Measurements from ENCODE around the gene PYY.
A peak's percentile ranks its signal among the peaks of the same experiment; 100 is the strongest.
"Not testable (repeated sequence)": the region's sequence is repeated elsewhere in the genome, so short reads cannot be mapped to it uniquely, and the experiment has no call there.

The PYY gene

DNA sequence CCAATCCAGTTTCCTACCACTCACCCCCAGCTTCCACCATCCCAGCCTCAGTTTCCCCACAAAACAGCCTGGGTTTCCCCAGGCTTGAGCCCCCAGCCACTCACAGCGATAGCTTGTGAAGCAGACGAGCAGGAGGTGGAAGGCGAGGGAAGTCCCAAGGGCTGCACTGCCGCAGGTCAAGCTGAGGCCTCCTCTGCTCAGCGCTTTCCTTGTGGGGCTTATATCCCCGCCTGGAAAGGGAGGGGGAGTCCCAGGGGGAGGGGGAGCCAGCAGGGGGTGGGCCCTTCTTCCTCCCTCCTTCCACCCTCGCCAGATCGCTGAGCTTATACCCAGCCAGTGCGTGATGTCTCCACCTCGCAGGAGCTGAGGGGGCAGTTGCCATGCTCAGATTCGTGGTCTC is at the start of gene PYY:
Gene PYY, minus strand, starts transcription at position 195 of the 400 bp plus-strand sequence. CDS start 457 bp downstream, outside the sequence.
- no peak for DNase-seq (ENCODE audit: low spot score)

DNA sequence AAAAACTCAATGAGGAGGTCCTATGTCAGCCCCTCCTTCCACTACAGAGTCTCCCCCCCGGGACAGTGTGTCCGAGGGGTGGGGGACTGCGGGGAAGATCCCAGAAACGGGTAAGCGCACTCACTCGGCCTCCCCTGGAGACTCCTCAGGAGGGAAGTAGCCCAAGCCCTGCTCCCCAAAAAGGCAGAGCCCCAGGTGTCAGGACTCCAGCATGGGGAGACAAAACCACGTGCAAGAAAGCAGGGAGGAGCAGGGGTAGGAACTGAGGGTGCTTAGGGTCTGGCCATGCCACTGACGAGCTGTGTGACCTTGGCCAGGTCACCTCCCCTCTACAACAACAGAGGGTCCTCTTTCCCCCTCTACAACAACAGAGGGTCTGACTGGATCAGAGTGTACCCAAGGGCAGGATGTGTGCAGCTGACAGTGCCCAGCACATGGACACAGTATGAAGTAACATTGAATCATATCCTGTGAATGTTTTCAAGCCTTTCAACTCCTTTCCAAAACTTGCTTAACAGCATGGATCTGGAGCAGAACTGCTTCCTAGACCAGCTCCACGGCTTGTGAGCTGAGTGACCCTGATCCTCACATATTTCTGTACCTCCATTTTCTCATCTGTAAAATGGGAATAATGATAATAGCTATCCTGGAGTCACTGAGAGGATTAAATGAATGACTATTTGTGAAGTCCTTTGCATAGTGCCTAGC is 48.6 kb upstream of the PYY start:
- DNase-seq (ENCODE audit: low spot score): no peak

DNA sequence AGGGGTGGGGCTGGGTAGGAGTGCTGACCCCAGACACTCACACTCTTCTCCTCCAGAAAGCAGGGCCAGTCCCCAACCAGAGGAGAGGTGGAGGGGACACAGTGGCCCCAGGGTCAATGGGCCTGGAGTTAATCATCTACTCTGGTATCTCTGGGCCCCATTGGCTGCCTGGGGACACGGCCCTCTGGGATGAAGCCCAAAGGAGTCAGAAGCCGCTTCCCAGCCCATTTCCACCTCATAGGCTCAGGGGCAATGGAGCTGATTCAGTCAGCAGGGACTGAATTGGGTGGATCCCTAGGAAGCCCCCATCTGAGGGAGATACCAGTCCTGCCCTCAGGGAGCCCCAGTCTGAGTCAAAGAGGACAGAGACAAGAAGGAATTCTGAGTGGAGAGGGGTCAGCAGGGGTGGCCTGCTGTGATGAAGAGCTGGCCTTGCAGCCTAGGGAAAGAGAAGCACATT is 47.8 kb upstream of the PYY start:
- DNase-seq (ENCODE audit: low spot score): no peak

DNA sequence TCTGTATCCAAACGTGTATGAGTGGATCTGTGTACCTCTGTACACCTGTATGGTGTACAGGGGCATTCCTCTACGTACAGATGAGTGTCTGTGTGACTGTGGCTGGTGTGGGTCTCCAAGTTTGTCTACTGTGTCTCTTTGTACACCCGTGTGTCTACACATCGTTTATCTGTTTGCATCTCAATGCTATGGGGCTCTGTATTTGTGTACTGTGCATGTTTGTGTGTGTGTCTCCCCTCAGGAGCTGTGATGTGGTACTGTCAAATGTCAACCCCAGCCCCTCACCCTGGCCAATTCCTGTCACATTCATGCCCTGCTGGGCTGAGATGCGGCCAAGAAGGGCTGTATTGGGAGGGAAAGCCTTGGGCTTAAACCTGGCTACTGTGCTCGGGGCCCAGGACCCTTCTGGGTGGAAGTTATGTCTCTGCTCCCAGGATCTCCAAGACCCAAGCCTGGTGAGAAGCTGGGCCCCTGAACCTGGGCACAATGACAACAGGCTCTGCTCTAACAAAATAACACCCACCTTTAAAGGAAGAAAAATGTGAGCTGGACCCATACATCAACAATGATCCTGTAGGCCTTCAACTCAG is 47.2 kb upstream of the PYY start:
- DNase-seq (ENCODE audit: low spot score): no peak

DNA sequence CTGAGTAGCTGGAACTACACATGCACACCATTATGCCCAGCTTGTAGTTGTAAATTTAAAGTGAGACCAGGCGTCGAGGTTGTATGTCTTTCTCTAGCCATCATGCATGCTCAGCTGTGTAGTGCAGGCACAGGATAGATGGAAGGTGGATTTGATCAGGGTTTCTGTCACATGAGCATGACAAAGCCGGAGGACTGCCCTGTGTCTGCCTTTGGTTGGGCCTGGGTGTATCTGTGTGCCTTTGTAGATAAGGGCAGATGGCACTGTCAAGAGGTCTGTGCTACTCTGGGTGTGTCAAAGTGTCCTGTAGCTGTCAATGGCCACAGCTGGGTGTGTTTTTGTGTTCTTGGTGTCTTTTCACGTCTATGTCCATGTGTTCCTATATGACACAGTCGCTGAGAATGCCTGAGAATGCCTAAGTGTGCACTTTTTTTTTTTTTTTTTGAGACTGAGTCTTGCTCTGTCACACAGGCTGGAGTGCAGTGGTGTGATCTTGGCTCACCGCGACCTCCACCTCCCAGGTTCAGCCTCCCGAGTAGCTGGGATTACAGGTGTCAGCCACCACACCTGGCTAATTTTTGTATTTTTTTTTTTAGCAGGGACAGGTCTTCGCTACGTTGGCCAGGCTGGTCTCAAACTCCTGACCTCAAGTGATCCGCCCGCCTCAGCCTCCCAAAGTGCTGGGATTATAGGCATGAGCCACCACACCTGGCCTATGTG is 46.6 kb upstream of the PYY start:
- no peak for DNase-seq (ENCODE audit: low spot score)

DNA sequence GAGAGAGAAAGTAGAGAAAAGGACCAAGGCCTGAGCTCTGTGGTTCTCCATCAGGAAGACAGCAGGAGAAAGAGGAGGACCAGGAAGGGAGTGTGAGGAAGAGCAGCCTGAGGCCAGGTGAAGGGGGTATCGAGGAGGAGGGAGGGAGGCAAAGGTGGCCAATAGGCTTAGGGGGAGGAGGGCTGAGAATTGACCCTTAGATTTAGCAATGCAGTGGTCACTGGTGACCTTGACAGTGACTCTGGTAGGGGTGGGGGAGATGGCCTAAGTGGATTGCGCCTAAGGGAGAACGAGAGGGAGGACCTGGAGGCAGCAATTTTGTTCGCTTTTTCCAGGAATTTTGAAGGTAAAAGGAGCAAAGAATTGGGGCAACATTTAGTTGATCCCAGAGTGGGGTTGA is 45.3 kb upstream of the PYY start:
- no peak for DNase-seq (ENCODE audit: low spot score)

DNA sequence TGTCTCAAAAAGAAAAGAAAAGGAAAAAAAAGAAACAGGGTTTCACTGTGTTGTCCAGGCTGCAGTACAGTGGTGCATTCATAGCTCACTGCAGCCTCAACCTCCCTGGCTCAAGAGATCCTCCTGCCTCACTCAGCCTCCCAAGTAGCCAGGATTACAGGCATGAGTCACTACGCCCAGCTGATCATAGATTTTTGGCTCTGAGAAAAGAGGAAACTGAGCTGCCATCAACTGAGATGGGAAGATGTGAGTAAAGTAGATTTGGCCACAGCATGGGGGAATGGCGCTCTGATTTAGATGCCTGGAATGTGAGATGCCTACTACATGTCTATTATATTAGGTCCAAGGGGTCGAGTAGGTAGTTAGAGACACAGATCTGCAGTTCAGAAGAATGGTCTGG is 44.8 kb upstream of the PYY start:
- no peak for DNase-seq (ENCODE audit: low spot score)

DNA sequence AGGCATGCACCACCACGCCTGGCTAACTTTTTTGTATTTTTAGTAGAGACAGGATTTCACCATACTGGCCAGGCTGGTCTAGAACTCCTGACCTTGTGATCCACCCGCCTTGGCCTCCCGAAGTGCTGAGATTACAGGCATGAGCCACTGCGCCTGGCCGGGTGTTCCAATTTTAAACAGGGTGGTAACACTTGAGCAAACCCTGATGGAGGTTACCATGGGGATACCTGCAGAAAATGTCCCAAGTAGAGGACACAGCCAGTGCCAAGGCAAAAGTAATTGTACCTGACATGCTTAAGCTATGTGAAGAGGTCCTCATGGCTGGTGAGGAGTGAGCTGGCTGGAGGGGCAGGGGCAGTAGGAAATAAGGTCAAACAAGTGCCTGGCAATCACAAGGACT is 43.4 kb upstream of the PYY start:
- not testable (repeated sequence) for DNase-seq (ENCODE audit: low spot score)

DNA sequence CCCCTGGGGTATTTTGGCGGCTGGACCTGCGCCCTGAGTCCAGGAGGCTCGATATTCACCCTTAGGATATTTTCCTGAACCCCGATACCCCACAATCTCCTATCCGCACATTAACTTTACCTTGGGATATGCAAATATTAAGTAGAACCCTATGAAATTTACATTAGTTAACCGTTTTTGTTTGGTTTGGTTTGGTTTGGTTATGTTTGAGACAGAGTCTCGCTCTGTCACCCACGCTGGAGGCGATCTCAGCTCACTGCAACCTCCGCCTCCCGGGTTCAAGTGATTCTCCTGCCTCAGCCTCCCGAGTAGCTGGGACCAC is 41.4 kb upstream of the PYY start:
- no peak for DNase-seq (ENCODE audit: low spot score)

DNA sequence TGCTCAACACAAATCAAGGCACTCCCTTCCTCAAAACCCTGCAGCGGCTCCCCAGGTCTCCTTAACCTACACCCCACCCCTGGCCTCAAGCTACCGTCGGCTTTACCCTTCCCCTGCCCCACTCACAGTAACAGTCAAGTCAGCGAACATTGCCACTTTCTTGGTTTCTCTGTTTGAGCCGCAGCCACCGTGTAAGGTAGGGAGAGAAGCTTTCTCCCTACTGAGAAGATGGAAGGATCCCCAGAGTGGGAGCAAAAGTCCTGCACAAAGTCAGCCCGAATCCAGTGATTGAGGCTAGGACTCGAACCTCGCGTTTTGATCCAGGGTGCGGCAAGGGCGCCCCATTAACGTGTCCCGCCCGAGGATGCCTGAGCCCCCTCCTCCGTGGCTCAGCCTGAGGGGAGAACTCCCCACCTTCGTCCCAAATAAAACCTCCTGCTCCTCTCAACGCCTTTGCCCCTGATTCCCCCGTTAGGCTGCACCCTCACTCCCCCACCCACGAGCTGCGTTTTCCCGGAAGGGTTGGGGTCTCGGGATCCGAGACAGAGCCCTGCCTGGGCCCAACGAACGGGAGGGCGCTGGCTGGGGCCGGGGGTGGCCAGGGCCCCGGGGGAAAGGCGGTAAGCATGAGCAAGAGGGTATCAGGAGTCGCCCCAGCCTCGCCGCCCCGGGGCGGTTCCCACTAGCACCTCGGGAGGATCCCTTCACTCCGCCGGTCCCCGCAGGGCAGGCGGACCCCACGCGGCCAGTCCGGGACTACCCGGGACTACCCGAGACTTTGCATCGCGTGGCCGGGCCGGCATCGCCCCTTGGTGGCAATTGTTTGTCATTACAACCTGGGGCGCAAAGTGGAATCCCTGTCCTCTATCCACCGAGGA is 40.8 kb upstream of the PYY start:
- peak; percentile 71 for DNase-seq (ENCODE audit: low spot score)

DNA sequence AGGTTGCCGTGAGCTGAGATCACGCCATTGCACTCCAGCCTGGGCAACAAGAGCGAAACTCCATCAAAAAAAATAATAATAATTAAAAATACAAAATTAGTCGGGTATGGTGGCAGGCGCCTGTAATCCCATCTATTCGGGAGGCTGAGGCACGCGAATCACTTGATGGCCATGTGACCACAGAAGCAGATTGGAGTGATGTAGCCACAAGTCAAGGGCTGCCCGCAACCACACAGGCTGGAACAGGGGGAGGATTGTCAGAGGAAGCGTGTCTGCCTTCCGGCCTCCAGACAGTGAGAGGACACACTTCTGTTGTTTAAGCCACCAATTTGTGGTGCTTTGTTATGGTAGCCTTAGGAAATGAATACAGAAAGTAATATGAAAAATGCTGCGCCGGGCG is 38.9 kb upstream of the PYY start:
- DNase-seq (ENCODE audit: low spot score): no peak

DNA sequence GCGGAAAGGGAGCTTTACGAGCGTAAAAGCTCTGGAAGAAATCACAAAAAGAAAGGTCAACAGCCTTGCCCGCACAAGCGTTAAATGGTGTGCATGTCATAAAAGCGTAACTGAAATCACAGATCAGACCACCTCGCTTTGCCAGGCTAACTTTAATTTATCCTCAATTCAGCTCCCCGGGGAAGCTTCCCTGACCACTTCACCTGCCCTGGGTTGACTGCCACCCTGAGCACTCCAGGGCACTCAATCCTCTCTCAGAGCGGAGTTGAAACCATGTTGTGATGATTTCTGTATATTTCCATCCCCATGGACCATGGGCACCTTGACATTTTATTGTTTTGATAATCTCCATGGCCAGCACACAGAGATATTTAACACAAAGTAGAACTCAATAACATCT is 34.6 kb upstream of the PYY start:
- DNase-seq (ENCODE audit: low spot score): no peak

DNA sequence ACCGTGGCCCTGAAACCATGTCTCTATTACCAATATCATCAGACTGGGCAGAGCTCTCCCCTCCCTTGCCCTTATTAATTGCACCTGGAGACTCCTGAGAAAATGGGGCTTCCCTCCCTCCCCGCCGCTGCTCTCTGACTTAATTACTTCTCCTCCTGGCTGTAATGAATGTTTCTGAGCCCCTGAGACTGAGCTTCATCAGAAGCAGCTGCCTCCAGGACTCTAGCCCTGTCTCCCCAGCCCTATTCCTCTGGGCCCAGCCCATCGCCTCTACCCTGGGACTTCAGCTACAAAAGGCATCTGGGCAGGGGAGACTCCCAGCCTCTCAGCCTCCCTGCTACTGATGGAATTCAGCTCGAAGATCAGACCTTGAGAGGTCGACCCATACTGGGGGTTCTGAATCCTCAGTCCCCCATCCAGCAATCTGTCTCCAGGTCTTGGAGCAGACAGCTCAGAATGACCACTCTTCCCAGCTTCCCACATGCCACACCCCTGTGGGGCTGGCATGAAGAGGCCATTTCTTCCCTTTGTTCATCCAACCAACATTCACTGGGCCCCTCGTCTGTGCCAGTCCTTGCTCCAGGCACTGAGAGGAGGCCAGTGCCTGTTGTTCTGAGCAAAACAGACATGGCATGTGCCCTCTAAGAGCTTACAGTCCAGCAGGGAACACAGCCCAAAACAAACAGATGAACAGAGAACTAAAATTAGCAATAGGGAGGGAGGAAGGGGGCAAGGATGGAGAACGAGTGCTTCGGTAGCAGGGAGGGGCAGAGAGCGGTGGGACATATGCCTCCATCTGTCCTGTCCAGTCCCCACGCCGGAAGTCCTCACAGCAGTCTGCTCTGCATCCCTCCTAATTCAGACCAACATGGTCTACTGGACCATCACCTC is 33.6 kb upstream of the PYY start:
- DNase-seq (ENCODE audit: low spot score): no peak

DNA sequence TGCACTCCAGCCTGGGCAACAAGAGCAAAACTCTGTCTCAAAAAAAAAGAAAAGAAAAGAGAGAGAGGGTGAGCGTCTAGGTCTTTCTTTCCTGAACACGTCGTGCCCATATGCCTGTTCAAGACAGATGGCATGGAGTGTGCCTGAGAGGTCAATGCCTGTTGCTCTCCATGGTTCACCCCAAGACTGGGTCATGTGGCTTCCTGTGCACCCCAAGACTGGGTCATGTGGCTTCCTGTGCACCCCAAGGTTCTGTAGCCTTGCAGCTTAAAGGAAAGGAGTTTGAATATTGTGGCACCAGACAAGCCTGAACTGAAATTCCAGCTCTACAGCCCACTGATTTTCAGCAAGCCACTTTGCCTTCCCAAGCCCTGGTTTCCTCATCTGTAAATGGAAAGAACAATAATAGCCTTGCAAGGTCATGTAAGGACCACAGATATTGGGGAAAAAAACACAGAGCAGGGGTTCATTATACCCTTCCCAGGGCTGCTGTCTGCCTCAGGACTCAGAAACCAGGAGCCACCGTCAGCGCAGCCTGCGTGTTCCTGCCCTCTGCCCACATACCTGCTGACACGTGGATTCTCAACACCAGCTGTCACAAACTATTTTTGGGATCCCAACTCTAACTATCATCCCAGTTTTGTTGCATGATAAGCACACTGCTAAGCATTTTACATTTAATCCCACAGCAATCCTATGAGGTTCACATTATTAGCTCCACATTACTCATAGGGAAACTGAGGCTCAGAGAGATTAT is 32.7 kb upstream of the PYY start:
- no peak for DNase-seq (ENCODE audit: low spot score)

DNA sequence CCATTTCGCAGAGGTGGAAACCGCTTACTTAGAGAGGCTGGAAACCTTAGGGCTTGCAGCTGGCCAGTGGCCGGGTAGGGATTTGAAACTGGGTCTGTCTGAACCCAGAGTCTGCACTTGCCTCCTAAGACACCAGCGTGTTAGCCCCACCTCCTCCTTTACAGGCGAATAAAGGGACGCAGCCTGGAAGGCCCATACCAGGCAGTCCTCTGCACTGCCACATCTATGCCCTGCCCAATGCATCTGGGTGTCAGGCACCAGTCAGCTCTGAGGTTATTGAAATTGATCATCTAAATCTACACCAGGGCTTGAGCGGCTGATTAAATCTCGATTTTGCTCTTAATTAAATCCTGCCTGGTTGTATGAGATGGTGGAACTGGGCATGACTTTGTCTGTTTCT is 30.8 kb upstream of the PYY start:
- no peak for DNase-seq (ENCODE audit: low spot score)

DNA sequence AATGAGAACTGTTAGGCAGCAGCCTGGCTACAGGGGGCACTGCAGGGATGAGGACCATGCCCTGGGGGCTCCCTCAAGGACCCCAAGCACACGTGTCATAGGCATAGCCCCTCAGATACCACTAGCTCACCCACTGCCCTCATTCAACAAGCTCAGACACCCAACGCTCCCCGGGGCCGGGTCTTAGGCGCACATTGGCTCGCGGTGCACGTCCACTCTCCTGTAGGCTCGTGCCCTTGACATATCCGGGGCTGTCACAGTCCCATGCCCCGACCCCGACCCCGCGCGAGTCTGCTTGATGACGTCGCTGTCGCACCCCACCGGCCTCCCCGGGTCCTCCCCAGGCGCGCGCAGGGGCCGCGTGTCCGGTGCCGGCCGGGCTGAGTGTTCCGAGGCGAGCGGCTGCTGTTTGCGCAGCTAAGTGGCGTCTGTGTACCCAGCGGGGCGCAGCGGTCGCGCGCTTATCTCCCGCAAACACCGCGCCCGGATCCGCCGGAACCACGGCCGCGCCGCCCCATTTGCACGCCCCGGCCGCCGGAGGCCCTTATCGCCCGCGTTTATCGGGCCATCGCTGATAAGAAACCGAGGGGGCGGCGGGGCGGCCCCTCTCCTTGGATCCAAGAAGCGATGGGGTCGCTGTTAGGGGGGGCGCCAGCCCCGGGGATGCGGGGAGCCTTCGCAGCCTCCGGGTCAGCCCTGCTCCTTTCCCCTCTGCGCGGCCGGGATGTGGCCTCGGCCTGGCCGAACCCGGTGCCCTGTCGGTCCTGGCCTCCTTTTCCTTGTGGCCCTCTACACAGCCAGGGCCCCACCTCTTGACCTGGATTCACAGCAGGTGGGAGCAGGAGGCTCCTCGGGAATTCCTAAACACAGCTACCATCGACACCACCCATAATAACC is 30.0 kb upstream of the PYY start:
- no peak for DNase-seq (ENCODE audit: low spot score)

DNA sequence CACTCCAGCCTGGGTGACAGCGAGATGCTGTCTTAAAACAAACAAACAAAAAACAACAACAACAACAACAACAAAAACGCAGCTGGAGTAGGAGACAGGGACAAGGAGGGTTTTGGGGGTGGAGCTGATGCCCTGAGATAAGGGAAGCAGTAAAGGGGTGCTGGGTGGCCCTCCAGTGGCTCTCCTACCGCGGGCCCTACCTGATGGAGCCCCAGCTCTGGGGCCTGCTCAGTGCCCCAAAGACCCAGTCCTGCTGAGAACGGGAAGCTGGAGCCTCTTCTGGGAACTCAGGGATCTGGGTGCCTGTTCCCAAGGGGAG is 29.4 kb upstream of the PYY start:
- no peak for DNase-seq (ENCODE audit: low spot score)

DNA sequence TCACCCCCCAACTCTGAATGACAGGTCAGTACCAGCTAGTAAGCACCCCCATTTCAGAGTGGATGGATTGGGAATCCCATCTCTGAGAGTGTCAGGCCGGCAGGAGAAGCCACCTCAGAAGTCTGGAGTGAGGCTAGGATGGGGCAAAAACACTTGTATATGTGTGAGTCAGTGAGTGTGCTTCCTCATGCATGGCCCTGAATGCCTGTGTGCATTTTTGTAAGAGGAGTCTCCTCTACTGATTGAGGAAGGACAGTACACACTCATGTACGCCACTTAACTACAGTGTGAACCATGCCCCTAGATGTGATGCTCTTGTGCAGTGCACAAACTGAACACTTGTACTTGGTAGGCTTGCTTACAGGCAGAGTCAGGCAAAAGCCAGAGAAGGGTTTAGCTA is 28.4 kb upstream of the PYY start:
- DNase-seq (ENCODE audit: low spot score): no peak

DNA sequence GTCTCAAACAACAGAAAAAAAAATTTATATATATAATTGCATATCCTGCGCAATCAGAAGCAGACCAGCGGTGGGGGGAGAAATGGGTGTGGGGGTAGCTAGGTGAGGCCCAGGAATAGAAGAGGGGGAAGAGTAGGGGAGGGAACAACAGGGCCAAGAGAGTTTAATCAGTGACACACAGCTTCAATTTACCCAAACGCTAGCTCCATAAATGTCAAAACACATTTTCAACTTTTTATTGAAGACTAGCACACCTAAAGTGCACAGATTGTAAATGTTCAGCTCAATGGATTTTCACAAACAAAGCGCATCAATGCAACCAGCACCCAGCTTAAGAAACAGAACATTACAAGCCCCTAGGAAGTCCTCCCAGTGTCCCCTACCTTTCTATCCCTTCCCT is 25.9 kb upstream of the PYY start:
- DNase-seq (ENCODE audit: low spot score): no peak

DNA sequence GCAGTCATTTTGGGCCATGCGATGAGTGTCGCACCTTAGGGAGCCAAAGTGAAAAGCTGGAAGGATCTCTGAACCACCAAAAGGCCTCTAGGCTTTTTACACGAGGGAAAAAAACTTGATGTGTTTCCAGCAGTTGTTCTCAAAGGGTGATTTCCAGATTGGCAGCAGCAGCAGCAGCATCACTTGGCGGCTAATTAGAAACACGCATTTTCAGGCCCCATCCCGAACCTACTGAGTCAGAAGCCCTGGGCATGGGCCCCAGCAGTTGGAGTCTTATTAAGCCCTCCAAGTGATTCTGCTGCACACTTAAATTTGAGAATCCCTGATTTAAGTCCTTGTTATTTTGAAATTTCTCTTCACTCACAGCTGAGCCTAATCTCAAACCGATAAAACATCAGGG is 25.3 kb upstream of the PYY start:
- DNase-seq (ENCODE audit: low spot score): no peak
